SKM-1 (cell line): ENCODE results near the gene VAPB.
"Not testable (repeated sequence)": the region's sequence is repeated elsewhere in the genome, so short reads cannot be mapped to it uniquely, and the experiment has no call there.

Source experiments
- DNase-seq: peaks from one replicate; lab custom pipeline; 2025; ENCODE audit not compliant: unreplicated experiment; lab: John Stamatoyannopoulos, UW

The VAPB gene

GRCh38 chr20:58406422-58407001 is 17.5 kb downstream of the VAPB start:
- no peak for DNase-seq

DNA sequence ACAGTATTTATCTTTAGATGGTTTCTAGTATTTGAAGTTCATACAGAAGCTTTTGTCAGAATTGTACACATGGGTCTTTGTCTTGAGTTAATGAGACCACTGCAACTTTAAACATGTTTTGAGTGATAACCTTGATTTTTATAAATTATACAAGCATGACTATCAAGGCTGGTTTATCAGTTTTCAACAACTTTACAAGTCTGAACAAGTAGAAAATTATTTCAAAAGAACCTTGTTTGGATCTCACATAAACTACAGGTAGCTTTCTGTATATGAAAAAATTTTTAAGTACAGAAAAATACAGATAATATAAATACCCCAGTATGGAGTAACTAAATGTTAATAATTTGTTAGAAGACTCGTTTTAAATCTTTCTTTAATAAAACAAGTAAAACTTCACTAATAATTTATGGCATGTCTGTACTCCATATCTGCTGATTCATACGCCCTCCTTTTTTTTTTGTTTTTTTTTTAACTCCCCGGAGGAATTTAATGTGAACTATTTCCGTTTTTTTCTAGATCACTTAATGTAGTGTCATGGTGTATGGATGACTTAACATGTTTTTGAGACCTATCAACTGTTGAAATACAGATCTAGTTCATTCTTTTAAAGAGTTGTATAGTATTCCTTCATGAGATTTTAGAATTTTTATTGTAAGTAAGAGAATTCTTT is 18.3 kb downstream of the VAPB start:
- DNase-seq, result no peak

GRCh38 chr20:58407966-58408557 is 19.0 kb downstream of the VAPB start:
- DNase-seq, result no peak

DNA sequence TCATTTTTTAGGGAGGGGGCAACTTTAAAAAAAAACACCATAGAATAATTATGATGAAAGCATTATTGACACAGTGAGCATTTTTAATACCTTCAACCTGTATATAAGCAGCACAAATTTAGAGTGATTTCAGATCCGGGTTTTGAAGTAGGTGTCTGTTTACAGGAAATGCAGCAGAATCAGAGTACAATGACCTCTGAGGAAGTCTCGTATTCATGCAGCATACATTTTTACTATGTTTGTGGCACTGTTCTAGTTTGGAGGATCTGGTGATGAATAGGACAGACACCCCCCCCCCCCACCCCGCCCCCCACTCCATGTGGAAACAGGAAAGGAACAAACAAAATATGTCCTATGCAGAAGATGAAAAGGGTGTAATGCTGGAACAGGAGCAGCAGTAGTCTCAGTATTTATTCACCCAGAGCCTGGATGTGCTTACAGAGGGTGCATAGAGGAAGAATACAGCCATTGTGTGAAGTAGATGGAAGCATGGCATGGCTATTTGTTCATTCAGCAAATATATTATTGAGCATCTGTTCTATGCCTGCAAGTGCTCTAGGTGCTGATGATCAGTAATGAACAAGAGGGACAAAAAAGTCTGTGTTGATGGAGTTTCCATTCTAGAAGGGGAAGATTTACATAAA is 19.7 kb downstream of the VAPB start:
- no peak for DNase-seq

DNA sequence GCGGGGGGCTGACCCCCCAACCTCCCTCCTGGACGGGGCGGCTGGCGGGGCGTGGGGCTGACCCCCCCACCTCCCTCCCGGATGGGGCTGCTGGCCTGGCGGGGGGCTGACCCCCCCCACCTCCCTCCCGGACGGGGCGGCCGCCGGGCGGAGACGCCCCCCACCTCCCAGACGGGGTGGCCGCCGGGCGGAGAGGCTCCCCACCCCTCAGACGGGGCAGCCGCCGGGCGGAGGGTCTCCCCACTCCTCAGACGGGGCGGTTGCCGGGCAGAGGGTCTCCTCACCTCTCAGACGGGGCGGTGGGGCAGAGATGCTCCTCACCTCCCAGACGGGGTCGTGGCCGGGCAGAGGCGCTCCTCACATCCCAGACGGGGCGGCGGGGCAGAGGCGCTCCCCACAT is 25.2 kb downstream of the VAPB start:
- not testable (repeated sequence) for DNase-seq

DNA sequence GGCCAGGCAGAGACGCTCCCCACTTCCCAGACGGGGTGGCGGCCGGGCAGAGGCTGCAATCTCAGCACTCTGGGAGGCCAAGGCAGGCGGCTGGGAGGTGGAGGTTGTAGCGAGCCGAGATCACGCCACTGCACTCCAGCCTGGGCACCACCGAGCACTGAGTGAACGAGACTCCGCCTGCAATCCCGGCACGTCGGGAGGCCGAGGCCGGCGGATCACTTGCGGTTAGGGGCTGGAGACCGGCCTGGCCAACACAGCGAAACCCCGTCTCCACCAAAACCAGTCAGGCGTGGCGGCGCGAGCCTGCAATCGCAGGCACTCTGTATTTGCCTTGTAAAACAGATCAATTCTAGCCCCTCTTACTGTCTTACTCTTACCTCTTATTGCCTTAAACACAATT is 25.8 kb downstream of the VAPB start:
- DNase-seq, result not testable (repeated sequence)

- DNase-seq, result no peak
Measured at GRCh38 chr20:58416057-58416456, 27.0 kb downstream of the VAPB start.

- no peak for DNase-seq
Measured at GRCh38 chr20:58416835-58417234, 27.8 kb downstream of the VAPB start.

GRCh38 chr20:58417438-58417837 is 28.4 kb downstream of the VAPB start:
- DNase-seq, result no peak

DNA sequence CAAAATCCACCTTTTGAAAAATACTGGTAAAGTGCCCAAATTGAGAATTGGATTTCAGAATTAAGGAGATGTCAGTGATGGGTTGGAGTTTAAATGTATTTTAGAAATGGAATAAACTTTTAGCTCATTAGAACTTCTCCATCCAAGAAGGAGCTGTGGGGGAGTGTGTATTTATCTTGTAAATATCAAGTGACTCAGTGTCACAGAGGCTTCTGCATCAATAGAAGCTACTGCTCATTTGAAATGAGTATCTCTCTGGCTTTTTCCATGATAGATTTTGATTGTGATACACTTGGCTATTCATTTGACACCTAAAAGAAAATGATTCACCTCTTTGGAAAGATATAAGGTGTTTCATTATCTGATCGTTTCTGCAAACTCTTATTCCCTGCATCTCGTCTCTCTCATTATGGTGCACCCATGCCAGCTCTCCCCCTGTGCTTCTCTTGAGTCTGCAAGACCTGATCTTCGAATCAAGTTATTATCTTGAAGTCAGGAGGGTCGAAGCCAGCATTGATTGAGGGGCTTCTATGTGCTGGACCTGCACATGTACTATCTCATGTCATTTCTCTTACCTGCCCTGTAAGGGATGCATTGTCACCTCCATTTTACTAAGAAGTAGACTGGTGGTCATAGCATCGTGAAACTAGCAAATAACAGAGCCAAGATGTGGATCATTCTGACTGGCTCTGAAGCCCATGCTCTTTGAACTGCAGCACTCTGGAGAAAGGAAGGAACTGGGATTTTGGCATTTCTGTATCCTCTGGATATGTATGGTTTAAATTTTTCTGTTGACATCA is 30.1 kb downstream of the VAPB start:
- no peak for DNase-seq

DNA sequence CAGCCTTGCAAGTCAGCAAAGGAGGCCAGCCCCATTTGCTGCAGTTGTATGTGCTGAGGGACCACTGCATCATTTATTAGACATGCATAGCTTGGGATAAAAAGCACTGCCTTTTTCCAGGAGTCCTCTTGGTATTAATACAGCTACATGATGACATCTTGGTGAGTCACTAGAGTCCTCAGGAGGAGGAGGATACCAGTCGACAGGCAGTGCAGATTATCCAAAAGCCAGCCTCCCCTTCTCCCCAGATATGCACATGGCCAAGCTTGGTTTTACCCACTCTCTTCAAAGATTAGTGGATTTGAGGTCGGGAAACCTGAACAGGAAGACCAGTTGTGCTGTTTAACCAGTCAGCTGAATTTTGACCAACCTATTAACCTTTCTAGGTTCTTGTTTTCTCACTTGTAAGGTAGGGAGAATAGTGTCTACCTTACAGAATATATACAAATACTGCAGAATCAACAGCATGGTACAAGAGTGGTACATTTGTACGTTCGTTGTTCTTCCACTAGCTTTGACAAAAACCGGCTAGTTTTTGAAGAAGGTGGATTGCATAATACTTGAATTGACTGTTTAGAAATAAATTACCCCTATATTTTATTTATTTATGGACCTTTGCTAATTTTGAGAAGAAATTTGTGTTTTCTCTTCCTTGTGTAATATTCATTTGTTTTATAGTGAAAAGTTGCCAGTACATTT is 31.9 kb downstream of the VAPB start:
- DNase-seq, result no peak

GRCh38 chr20:58421497-58421850 is 32.4 kb downstream of the VAPB start:
- no peak for DNase-seq

- DNase-seq, result no peak
Measured at GRCh38 chr20:58424218-58424969, 35.4 kb downstream of the VAPB start.

DNA sequence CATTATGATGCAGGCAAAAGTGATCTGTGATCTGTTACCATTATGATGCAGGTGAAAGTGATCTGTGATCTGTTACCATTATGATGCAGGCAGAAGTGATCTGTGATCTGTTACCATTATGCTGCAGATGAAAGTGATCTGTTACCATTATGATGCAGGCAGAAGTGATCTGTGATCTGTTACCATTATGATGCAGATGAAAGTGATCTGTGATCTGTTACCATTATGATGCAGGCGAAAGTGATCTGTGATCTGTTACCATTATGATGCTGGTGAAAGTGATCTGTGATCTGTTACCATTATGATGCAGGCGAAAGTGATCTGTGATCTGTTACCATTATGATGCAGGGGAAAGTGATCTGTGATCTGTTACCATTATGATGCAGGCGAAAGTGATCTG is 38.5 kb downstream of the VAPB start:
- not testable (repeated sequence) for DNase-seq

GRCh38 chr20:58428364-58428763 is 39.3 kb downstream of the VAPB start:
- DNase-seq, result no peak

- no peak for DNase-seq
Measured at GRCh38 chr20:58429303-58429702, 40.3 kb downstream of the VAPB start.

DNA sequence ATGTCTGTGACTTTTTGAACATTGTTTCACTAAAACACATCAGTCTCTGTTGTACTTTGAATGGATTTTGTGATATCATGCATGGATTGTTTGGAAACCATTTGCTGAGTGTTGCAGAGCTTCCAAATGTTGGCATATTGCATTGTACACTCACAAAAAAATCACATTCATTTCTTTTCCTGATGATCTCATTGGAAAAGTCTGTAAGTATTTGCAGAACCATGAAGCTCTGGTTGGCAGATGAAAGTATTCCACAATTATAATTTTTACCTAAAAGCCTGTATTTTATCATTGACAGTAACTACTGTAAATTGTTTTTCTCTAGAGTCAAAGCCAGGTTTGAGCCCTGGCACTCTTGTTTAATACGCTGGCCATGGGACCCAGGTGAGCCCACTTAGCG is 42.1 kb downstream of the VAPB start:
- DNase-seq, result no peak

DNA sequence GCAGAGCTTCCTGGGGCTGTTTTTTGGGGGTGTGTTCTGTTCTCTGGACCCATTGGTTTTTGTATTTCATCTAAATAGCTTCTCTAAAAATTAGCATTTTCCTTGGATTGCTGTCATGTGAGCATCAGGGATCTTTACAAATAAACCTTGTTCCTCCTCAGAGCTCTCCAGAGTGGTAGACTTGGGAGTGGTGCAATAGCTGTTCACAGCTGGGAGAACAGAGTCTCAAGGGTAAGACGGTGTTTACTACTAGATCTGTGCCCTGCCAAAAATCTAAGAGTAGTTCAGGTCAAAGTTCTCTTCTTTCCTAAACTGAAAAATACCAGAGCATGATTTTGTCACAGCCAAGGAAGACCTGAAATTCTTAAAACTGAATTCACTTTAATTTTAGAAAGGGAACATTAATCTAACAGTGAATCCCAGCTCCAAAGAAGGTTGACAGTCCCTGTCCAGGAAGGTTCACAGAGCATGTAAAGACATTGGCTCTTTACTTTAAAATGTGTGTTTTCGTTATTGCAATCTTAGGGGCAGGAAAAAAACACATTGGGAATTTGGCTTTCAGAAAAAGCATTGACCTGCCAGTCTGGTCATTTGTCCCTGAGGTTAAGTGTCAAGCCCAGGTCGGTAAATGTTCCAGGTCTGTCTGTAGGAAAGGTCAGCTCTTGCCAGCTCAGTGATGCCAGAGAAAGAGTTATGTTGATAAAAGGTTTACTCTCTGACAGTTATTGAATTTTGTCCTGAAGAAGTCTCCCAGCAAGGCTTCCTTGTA is 43.3 kb downstream of the VAPB start:
- DNase-seq, result no peak

- DNase-seq, result no peak
Measured at GRCh38 chr20:58433029-58433647, 44.1 kb downstream of the VAPB start.
